Measurements from ENCODE around the gene POLR3H.

Gene POLR3H

DNA sequence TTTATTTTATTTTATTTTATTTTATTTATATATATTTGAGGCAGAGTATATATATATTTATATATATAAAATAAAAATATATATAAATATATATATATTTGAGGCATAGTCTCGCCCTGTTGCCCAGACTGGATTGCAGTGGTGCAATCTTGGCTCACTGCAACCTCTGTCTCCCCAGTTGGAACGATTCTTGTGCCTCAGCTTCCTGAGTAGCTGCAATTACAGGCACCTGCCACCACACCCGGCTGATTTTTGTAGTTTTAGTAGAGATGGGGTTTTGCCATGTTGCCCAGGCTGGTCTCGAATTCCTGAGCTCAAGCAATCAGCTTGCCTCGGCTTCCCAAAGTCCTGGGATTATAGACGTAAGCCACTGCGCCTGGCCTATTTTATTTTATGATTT lies 44.0 kb downstream of the POLR3H start:
- H3K4me3 ChIP-seq (ENCODE audit: low read depth, low read length) = no peak overlapping the region
- TF ChIP-seq, protein P1, sequence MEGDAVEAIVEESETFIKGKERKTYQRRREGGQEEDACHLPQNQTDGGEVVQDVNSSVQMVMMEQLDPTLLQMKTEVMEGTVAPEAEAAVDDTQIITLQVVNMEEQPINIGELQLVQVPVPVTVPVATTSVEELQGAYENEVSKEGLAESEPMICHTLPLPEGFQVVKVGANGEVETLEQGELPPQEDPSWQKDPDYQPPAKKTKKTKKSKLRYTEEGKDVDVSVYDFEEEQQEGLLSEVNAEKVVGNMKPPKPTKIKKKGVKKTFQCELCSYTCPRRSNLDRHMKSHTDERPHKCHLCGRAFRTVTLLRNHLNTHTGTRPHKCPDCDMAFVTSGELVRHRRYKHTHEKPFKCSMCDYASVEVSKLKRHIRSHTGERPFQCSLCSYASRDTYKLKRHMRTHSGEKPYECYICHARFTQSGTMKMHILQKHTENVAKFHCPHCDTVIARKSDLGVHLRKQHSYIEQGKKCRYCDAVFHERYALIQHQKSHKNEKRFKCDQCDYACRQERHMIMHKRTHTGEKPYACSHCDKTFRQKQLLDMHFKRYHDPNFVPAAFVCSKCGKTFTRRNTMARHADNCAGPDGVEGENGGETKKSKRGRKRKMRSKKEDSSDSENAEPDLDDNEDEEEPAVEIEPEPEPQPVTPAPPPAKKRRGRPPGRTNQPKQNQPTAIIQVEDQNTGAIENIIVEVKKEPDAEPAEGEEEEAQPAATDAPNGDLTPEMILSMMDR (IDR thresholded peaks at IDR 0.05; ENCODE audit: control insufficient read depth, extremely low read depth, insufficient read depth) = no peak
- no peak for DNase-seq (ENCODE audit: low read depth)

DNA sequence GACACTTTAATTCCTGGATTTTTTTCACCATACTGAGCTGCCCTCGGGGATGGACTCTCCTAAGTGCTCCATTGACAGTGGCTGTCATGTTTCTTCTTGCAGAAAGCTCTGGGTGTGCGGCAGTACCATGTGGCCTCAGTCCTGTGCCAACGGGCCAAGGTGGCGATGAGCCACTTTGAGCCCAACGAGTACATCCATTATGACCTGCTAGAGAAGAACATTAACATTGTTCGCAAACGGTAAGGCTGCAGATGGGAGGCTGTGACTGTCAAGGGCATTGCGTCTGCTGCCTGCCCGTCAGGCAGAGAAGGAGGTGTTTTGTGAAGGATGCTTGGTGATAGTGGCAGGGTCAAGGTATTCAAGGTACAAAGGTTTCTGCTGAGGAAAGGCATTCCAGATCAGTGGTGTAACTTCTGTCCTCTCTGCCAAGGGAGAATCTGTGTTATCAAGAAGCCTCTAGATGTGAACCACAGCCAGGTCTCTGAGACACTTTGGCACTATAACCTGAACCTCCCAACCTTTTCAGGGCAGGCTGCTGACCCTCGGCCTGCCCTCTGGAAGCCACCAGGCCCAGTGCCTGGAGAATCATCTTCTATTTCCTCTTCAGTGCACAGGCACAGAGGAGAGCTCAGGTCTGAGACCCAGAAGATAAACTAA lies 44.5 kb downstream of the POLR3H start:
- no peak for DNase-seq (ENCODE audit: low read depth)
- H3K4me3 ChIP-seq (ENCODE audit: low read depth, low read length) = no peak overlapping the region
- TF ChIP-seq, protein P1 (IDR thresholded peaks at IDR 0.05; ENCODE audit: control insufficient read depth, extremely low read depth, insufficient read depth) = no peak

- TF ChIP-seq, protein P1 (IDR thresholded peaks at IDR 0.05; ENCODE audit: control insufficient read depth, extremely low read depth, insufficient read depth) = no peak
- no peak for DNase-seq (ENCODE audit: low read depth)
- no peak overlapping the region for H3K4me3 ChIP-seq (ENCODE audit: low read depth, low read length)
These were observed 45.9 kb downstream of the POLR3H start for GRCh38 chr22:41498303-41498835.

GRCh38 chr22:41491374-41492100 lies 52.7 kb downstream of the POLR3H start:
- DNase-seq (ENCODE audit: low read depth) = no peak
- TF ChIP-seq, protein P1 (IDR thresholded peaks at IDR 0.05; ENCODE audit: control insufficient read depth, extremely low read depth, insufficient read depth) = no peak
- no peak overlapping the region for H3K4me3 ChIP-seq (ENCODE audit: low read depth, low read length)

GRCh38 chr22:41488596-41489385 lies 55.5 kb downstream of the POLR3H start:
- TF ChIP-seq, protein P1 (IDR thresholded peaks at IDR 0.05; ENCODE audit: control insufficient read depth, extremely low read depth, insufficient read depth) = no peak
- no peak for DNase-seq (ENCODE audit: low read depth)
- H3K4me3 ChIP-seq (ENCODE audit: low read depth, low read length) = no peak overlapping the region

DNA sequence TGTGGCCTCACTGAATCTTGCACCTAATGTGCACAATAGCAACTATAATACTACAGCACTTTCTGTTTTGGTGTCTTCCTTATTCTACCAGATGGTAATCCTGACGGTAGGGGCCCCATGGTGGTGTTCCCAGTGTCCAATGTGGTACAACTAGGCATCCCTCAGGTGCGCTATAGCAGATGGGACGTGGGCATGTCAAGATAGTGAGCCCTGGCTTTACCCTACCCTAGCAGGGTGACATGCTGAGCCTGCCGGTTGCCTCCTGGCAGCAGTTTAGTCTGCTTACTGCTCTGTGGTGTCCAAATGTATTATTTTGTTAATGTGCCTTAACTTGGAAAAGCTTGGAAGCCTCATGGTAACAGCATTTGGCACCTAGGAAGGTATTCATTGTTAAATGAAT lies 56.2 kb downstream of the POLR3H start:
- no peak overlapping the region for H3K4me3 ChIP-seq (ENCODE audit: low read depth, low read length)
- TF ChIP-seq, protein P1 (IDR thresholded peaks at IDR 0.05; ENCODE audit: control insufficient read depth, extremely low read depth, insufficient read depth) = no peak
- DNase-seq (ENCODE audit: low read depth) = no peak
